HepG2 (cell line): Measurements from ENCODE around the gene CIAO3. TPM values are rescaled to one million over a fixed set of nuclear protein-coding genes. Genes with fewer than 3 reads are reported as not detected.

ENCODE experiments used
- FOXO1 ChIP-seq: sonication (generic); formaldehyde crosslinking; IDR thresholded peaks from 2 replicates; pipeline ENCODE4 v1.4.0; 2020; ENCODE audit warnings: missing genetic modification reagents
- HDAC2 ChIP-seq: sonication (generic); formaldehyde crosslinking; IDR thresholded peaks from 2 replicates; pipeline ENCODE4 v1.4.0; 2020; ENCODE audit warnings: missing genetic modification reagents
- XRCC5 ChIP-seq: fragments of 200-400 bp; formaldehyde crosslinking; optimal IDR thresholded peaks from 2 replicates; pipeline ENCODE3; 2017; ENCODE audit warnings: mild to moderate bottlenecking, low read length
- YEATS4 ChIP-seq: sonication (generic); formaldehyde crosslinking; IDR thresholded peaks from 2 replicates; pipeline ENCODE4 v1.4.0; 2020; ENCODE audit warnings: missing genetic modification reagents, borderline replicate concordance
- ZNF629 ChIP-seq: sonication (generic); formaldehyde crosslinking; conservative IDR thresholded peaks from 2 replicates; pipeline ENCODE4 v1.5.0; 2020; ENCODE audit warnings: missing genetic modification reagents
- ZNF792 ChIP-seq: IDR thresholded peaks from 2 replicates; pipeline ENCODE4 v1.6.1; 2016
- polyA plus RNA-seq, 8 experiments: library from polyadenylated mRNA; depleted of rRNA in 3 of 8; stranded (reverse) in 7 of 8; unstranded in 1 of 8; fragments of >200 nt; fragmentation: Illumina TruSeq in 4 of 8; extraction: Trizol in 4 of 8; gene quantifications; 2 replicates each; pipeline versions ENCODE4 v1.2.1 to v1.2.3, GENCODE V29; 2011 to 2016; ENCODE audit warnings: low read depth in 4 of 8, missing spikeins in 1 of 8, mixed read lengths in 1 of 8; ENCODE audit not compliant: insufficient read depth in 1 of 8
- total RNA-seq, 5 experiments: library from RNA; depleted of rRNA; stranded (reverse); fragments of >200 nt; fragmentation: Illumina TruSeq; extraction: Trizol; gene quantifications; 2 replicates each; pipeline ENCODE4 v1.2.3, GENCODE V29; 2016; ENCODE audit warnings: low read depth in 1 of 5
- TF ChIP-seq, protein P1 (sequence below): sonication (generic); formaldehyde crosslinking; IDR thresholded peaks from 2 replicates; pipeline ENCODE4; 2020; ENCODE audit warnings: missing genetic modification reagents, mild to moderate bottlenecking, borderline replicate concordance
- TF ChIP-seq, protein P2 (sequence below): sonication (generic); formaldehyde crosslinking; IDR thresholded peaks from 2 replicates; pipeline ENCODE4 v1.9.0; 2022; ENCODE audit warnings: missing genetic modification reagents, mild to moderate bottlenecking, borderline replicate concordance
- TF ChIP-seq, protein P3 (sequence below): IDR thresholded peaks from 2 replicates; pipeline ENCODE4 v1.6.1; 2016
- TF ChIP-seq, protein P4 (sequence below): sonication (generic); formaldehyde crosslinking; IDR thresholded peaks from 2 replicates; pipeline ENCODE4 v1.4.0; 2020; ENCODE audit warnings: missing genetic modification reagents
- TF ChIP-seq, protein P5 (sequence below): IDR thresholded peaks from 2 replicates; pipeline ENCODE4 v1.6.1; 2016; ENCODE audit warnings: mild to moderate bottlenecking, missing biosample characterization, missing genetic modification reagents
- TF ChIP-seq, protein P6 (sequence below): IDR thresholded peaks from 2 replicates; pipeline ENCODE4 v1.6.1; 2016; ENCODE audit warnings: mild to moderate bottlenecking

Gene CIAO3
- total and polyA plus RNA-seq, 2 of the 13 experiments (the other 11 are each of a cell fraction or from before 2014, with no cell fraction given): 21.7 to 25.0 TPM

DNA sequence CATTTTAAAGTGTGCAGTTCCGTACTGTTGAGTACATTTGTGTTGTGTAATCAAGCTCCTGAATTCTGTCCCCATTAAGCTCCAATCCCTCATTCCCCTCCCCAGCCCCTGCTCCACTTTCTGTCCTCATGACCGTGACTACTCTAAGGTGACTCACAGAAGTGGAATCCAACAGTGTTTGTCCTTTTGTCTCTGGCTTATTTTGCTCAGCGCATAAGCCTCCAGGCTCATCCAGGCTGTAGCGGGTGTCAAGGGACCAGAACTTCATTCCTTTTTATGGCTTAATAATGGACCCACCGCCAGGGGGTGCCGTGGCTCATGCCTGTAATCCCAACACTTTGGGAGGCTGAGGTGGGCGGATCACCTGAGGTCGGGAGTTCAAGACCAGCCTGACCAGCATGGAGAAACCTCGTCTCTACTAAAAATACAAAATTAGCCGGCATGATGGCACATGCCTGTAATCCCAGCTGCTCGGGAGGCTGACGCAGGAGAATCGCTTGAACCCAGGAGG is 28.0 kb downstream of the CIAO3 start (continued):
- TF ChIP-seq, protein P1, sequence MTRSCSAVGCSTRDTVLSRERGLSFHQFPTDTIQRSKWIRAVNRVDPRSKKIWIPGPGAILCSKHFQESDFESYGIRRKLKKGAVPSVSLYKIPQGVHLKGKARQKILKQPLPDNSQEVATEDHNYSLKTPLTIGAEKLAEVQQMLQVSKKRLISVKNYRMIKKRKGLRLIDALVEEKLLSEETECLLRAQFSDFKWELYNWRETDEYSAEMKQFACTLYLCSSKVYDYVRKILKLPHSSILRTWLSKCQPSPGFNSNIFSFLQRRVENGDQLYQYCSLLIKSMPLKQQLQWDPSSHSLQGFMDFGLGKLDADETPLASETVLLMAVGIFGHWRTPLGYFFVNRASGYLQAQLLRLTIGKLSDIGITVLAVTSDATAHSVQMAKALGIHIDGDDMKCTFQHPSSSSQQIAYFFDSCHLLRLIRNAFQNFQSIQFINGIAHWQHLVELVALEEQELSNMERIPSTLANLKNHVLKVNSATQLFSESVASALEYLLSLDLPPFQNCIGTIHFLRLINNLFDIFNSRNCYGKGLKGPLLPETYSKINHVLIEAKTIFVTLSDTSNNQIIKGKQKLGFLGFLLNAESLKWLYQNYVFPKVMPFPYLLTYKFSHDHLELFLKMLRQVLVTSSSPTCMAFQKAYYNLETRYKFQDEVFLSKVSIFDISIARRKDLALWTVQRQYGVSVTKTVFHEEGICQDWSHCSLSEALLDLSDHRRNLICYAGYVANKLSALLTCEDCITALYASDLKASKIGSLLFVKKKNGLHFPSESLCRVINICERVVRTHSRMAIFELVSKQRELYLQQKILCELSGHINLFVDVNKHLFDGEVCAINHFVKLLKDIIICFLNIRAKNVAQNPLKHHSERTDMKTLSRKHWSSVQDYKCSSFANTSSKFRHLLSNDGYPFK (CRISPR knock-in tag): peak; percentile 50; the same call in 1 of the 2 replicates
- TF ChIP-seq, protein P2, sequence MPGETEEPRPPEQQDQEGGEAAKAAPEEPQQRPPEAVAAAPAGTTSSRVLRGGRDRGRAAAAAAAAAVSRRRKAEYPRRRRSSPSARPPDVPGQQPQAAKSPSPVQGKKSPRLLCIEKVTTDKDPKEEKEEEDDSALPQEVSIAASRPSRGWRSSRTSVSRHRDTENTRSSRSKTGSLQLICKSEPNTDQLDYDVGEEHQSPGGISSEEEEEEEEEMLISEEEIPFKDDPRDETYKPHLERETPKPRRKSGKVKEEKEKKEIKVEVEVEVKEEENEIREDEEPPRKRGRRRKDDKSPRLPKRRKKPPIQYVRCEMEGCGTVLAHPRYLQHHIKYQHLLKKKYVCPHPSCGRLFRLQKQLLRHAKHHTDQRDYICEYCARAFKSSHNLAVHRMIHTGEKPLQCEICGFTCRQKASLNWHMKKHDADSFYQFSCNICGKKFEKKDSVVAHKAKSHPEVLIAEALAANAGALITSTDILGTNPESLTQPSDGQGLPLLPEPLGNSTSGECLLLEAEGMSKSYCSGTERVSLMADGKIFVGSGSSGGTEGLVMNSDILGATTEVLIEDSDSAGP (CRISPR knock-in tag): 0 out of 2 replicates have a peak, but pooled peaks have one; percentile 33
- peak; percentile 57; the same call in 1 of the 2 replicates for TF ChIP-seq HDAC2 (CRISPR knock-in tag)
- peak; percentile 27; the same call in 1 of the 2 replicates for TF ChIP-seq ZNF792 (CRISPR knock-in tag)
- TF ChIP-seq, protein P3, sequence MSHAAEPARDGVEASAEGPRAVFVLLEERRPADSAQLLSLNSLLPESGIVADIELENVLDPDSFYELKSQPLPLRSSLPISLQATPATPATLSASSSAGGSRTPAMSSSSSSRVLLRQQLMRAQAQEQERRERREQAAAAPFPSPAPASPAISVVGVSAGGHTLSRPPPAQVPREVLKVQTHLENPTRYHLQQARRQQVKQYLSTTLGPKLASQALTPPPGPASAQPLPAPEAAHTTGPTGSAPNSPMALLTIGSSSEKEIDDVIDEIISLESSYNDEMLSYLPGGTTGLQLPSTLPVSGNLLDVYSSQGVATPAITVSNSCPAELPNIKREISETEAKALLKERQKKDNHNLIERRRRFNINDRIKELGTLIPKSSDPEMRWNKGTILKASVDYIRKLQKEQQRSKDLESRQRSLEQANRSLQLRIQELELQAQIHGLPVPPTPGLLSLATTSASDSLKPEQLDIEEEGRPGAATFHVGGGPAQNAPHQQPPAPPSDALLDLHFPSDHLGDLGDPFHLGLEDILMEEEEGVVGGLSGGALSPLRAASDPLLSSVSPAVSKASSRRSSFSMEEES: peak; percentile 83; the same call in 1 of the 2 replicates
- peak; percentile 18 for TF ChIP-seq XRCC5
- TF ChIP-seq, protein P4, sequence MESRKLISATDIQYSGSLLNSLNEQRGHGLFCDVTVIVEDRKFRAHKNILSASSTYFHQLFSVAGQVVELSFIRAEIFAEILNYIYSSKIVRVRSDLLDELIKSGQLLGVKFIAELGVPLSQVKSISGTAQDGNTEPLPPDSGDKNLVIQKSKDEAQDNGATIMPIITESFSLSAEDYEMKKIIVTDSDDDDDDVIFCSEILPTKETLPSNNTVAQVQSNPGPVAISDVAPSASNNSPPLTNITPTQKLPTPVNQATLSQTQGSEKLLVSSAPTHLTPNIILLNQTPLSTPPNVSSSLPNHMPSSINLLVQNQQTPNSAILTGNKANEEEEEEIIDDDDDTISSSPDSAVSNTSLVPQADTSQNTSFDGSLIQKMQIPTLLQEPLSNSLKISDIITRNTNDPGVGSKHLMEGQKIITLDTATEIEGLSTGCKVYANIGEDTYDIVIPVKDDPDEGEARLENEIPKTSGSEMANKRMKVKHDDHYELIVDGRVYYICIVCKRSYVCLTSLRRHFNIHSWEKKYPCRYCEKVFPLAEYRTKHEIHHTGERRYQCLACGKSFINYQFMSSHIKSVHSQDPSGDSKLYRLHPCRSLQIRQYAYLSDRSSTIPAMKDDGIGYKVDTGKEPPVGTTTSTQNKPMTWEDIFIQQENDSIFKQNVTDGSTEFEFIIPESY (CRISPR knock-in tag): peak; percentile 84
- 0 out of 2 replicates have a peak, but pooled peaks have one; percentile 4 for TF ChIP-seq ZNF629
- TF ChIP-seq FOXO1 (CRISPR knock-in tag): peak; percentile 15; the same call in 1 of the 2 replicates
- peak; percentile 21; the same call in 1 of the 2 replicates for TF ChIP-seq YEATS4 (CRISPR knock-in tag)
- TF ChIP-seq, protein P5, sequence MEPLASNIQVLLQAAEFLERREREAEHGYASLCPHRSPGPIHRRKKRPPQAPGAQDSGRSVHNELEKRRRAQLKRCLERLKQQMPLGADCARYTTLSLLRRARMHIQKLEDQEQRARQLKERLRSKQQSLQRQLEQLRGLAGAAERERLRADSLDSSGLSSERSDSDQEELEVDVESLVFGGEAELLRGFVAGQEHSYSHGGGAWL: 0 out of 2 replicates have a peak, but pooled peaks have one; percentile 13
- TF ChIP-seq, protein P6, sequence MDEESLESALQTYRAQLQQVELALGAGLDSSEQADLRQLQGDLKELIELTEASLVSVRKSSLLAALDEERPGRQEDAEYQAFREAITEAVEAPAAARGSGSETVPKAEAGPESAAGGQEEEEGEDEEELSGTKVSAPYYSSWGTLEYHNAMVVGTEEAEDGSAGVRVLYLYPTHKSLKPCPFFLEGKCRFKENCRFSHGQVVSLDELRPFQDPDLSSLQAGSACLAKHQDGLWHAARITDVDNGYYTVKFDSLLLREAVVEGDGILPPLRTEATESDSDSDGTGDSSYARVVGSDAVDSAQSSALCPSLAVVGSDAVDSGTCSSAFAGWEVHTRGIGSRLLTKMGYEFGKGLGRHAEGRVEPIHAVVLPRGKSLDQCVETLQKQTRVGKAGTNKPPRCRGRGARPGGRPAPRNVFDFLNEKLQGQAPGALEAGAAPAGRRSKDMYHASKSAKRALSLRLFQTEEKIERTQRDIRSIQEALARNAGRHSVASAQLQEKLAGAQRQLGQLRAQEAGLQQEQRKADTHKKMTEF (CRISPR knock-in tag): peak; percentile 67; the same call in 1 of the 2 replicates
